ENCODE measurements around the gene CD2AP.
A peak's percentile ranks its signal among the peaks of the same experiment; 100 is the strongest.
"Not testable (repeated sequence)": the region's sequence is repeated elsewhere in the genome, so short reads cannot be mapped to it uniquely, and the experiment has no call there.

CD2AP gene

GRCh38 chr6:47479874-47480273 lies 2.3 kb downstream of the CD2AP start:
- no peaks in the 10 kb centered on the region for H3K9me3 Mint-ChIP-seq
- no peak for TF ChIP-seq CTCF (IDR thresholded peaks at IDR 0.05)

GRCh38 chr6:47481213-47481612 lies 3.6 kb downstream of the CD2AP start:
- not testable (repeated sequence) for H3K36me3 Mint-ChIP-seq (ENCODE audit: low read depth); H3K9me3 Mint-ChIP-seq; DNase-seq; H3K27me3 Mint-ChIP-seq (ENCODE audit: low read depth, poor library complexity); H3K27ac Mint-ChIP-seq
- Mint-ChIP-seq H3K4me3 (peak overlapping the region; percentile 98), H3K4me1 (peaks cover 63% of the 10 kb centered on the region)

More at GRCh38 chr6:47479874-47480273, 2.3 kb downstream of the CD2AP start:
- Mint-ChIP-seq H3K4me1 (peaks cover 68% of the 10 kb centered on the region), H3K36me3 (ENCODE audit: low read depth) (peaks cover under 1% of the 10 kb centered on the region), H3K4me3 (peak overlapping the region; percentile 98), H3K27me3 (ENCODE audit: low read depth, poor library complexity) (no peaks in the 10 kb centered on the region), H3K27ac (no peak overlapping the region)
- DNase-seq, result no peak

- H3K27me3 Mint-ChIP-seq (ENCODE audit: low read depth, poor library complexity), result no peaks in the 10 kb centered on the region
- no peak overlapping the region for H3K4me3 Mint-ChIP-seq
- H3K9me3 Mint-ChIP-seq, result peaks cover 8% of the 10 kb centered on the region
- DNase-seq, result no peak
- H3K36me3 Mint-ChIP-seq (ENCODE audit: low read depth), result peaks cover 15% of the 10 kb centered on the region
- no peak overlapping the region for H3K27ac Mint-ChIP-seq
- TF ChIP-seq CTCF (IDR thresholded peaks at IDR 0.05), result no peak
- peaks cover 57% of the 10 kb centered on the region for H3K4me1 Mint-ChIP-seq
Measured at GRCh38 chr6:47481806-47482205, 4.2 kb downstream of the CD2AP start.

GRCh38 chr6:47483516-47483852 lies 5.9 kb downstream of the CD2AP start:
- H3K4me1 Mint-ChIP-seq, result peaks cover 52% of the 10 kb centered on the region
- no peak for TF ChIP-seq CTCF (IDR thresholded peaks at IDR 0.05)
- no peaks in the 10 kb centered on the region for H3K27me3 Mint-ChIP-seq (ENCODE audit: low read depth, poor library complexity)
- no peak overlapping the region for H3K4me3 Mint-ChIP-seq
- DNase-seq, result no peak
- peak overlapping the region; percentile 88 for H3K27ac Mint-ChIP-seq
- peaks cover 10% of the 10 kb centered on the region for H3K9me3 Mint-ChIP-seq
- peaks cover 23% of the 10 kb centered on the region for H3K36me3 Mint-ChIP-seq (ENCODE audit: low read depth)

- no peak overlapping the region for H3K4me3 Mint-ChIP-seq
- no peak for TF ChIP-seq CTCF (IDR thresholded peaks at IDR 0.05)
- H3K27ac Mint-ChIP-seq, result peak overlapping the region; percentile 46
Measured at GRCh38 chr6:47483853-47484546, 6.4 kb downstream of the CD2AP start.

GRCh38 chr6:47484616-47485015 lies 7.0 kb downstream of the CD2AP start:
- peaks cover 23% of the 10 kb centered on the region for H3K36me3 Mint-ChIP-seq (ENCODE audit: low read depth)
- no peak overlapping the region for H3K4me3 Mint-ChIP-seq
- TF ChIP-seq CTCF (IDR thresholded peaks at IDR 0.05), result no peak
- no peak for DNase-seq
- peaks cover 10% of the 10 kb centered on the region for H3K9me3 Mint-ChIP-seq
- peaks cover 47% of the 10 kb centered on the region for H3K4me1 Mint-ChIP-seq
- no peak overlapping the region for H3K27ac Mint-ChIP-seq
- no peaks in the 10 kb centered on the region for H3K27me3 Mint-ChIP-seq (ENCODE audit: low read depth, poor library complexity)

More at GRCh38 chr6:47483853-47484546, 6.4 kb downstream of the CD2AP start:
- Mint-ChIP-seq H3K27me3 (ENCODE audit: low read depth, poor library complexity) (no peaks in the 10 kb centered on the region), H3K4me1 (peaks cover 52% of the 10 kb centered on the region), H3K36me3 (ENCODE audit: low read depth) (peaks cover 23% of the 10 kb centered on the region), H3K9me3 (peaks cover 10% of the 10 kb centered on the region)
- DNase-seq, result no peak
